Heart right ventricle (tissue), 16 donors: Measurements from ENCODE around the gene CACNG1. TPM values are rescaled to one million over a fixed set of nuclear protein-coding genes. Genes with fewer than 3 reads are reported as not detected.

Source experiments
- ATAC-seq, 8 donors: fragments of 200-7000 bp; cut with Tn5 transposase; one replicate each; pipeline ENCODE4 v1.9.1; 2020; ENCODE audit warnings: mild to moderate bottlenecking in 8 of 8, moderate library complexity in 8 of 8, moderate number of reproducible peaks in 1 of 8
- DNase-seq, 2 donors: peaks; one replicate each; pipeline ENCODE4 v3.0.0-alpha.2; 2020
- H3K27ac ChIP-seq, 10 donors: fragments of 200-600 bp; sonication (generic) in 2 of 10; one replicate each; pipeline versions ENCODE4 v1.5.0 to v1.8.0; 2020 to 2022; ENCODE audit warnings: mild to moderate bottlenecking in 3 of 10
- H3K27me3 ChIP-seq, 7 donors: fragments of 200-600 bp; one replicate each; pipeline ENCODE4 v1.8.0; 2021 to 2022; ENCODE audit warnings: mild to moderate bottlenecking in 2 of 7
- H3K36me3 ChIP-seq, 9 donors: fragments of 200-600 bp; sonication (generic) in 1 of 9; one replicate each; pipeline versions ENCODE4 v1.5.0 to v1.8.0; 2020 to 2022; ENCODE audit warnings: mild to moderate bottlenecking in 2 of 9
- H3K4me1 ChIP-seq, 9 donors: fragments of 200-600 bp; sonication (generic) in 1 of 9; one replicate each; pipeline versions ENCODE4 v1.5.0 to v1.8.0; 2020 to 2022; ENCODE audit warnings: mild to moderate bottlenecking in 4 of 9
- H3K4me3 ChIP-seq, 10 donors: fragments of 200-600 bp; sonication (generic) in 2 of 10; one replicate each; pipeline versions ENCODE4 v1.5.0 to v1.8.0; 2020 to 2022; ENCODE audit warnings: mild to moderate bottlenecking in 7 of 10, moderate library complexity in 2 of 10
- H3K9me3 ChIP-seq, 11 donors: fragments of 200-600 bp in 10 of 11; sonication (generic) in 2 of 11; one replicate each; pipeline versions ENCODE4 v1.5.0 to v1.8.0; 2013 to 2022; ENCODE audit warnings: mild to moderate bottlenecking in 2 of 11, control low read depth in 1 of 11, moderate library complexity in 1 of 11
- WGBS, 2 donors: extraction: QIAGEN DNeasy Blood & Tissue Kit; methylation state at CpG; one replicate each; pipeline ENCODE4 v1.1.7; 2013; ENCODE audit warnings: inconsistent platforms in 1 of 2; 5-methylcytosine and 5-hydroxymethylcytosine counted together
- intact Hi-C, 10 donors: fragments of 100-400 bp; cut with DNase I; formaldehyde crosslinking; loops; one replicate each; pipeline versions ENCODE4 v1.11.1 to v1.14.2; 2022
- polyA plus RNA-seq, 2 donors: library from polyadenylated mRNA; stranded (reverse); fragments of 200-250 nt; gene quantifications; one replicate each; pipeline ENCODE4 v1.2.3, GENCODE V29; 2013
- total RNA-seq, 10 donors: library from RNA; stranded (reverse); fragmentation: NEBNext Ultra II Directional in 3 of 10; extraction: Animal tissue kit (Norgen Biotek cat#: 25700) in 3 of 10; gene quantifications; one replicate each; pipeline versions ENCODE4 v1.2.1 to v1.2.4, GENCODE V29; 2021 to 2023
- TF ChIP-seq, protein P1 (sequence below), 9 donors: fragments of 200-600 bp; sonication (generic) in 2 of 9; IDR thresholded peaks; one replicate each; pipeline versions ENCODE4 v1.5.0 to v1.8.0; 2021 to 2022; ENCODE audit warnings: antibody characterized with exemption in 9 of 9, mild to moderate bottlenecking in 5 of 9, moderate library complexity in 1 of 9
- donor health status: Arrhythmogenic right ventricular cardiomyopathy.
- donor health status: ischemic (EF 13 %, LVEDD 7.1; RV severe dilation, severe dysfunction).
- donor health status: healthy with polysubstance abuse.
- donor health status: DM: no; HTN: yes; CAD: no.
- donor health status: DM: no; HTN: no; CAD: no.
- donor health status: ischemic (EF 25% LVEDD 6.9; RV normal size, moderate dysfunction).
- donor health status: ischemic (EF 25% LVEDD 5.7; RV mildly dilated, moderate dysfunction).
- donor health status: healthy.
- donor health status: DM: yes; HTN: yes; CAD: no.
- donor health status: Ischemic cardiomyopathy.
- donor health status: ischemic (EF 35%, LVEDD 5.7; RV mildly dilated, moderate dysfunction).
- donor health status: nonischemic (EF 11% LVEDD 7.7; RV severe dilation, severe dysfunction).
- donor health status: DM: yes; HTN: yes; CAD: no.
- donor health status: PGD.
- donor health status: ischemic (EF 29% LVEDD 5.4; RV normal size, mild dysfunction).
- donor health status: nonischemic (EF 23%, LVEDD 6.1; RV moderate dilation, normal function).

The CACNG1 gene
- total and polyA plus RNA-seq, 12 donors: 0.26 TPM; not detected in 11

DNA sequence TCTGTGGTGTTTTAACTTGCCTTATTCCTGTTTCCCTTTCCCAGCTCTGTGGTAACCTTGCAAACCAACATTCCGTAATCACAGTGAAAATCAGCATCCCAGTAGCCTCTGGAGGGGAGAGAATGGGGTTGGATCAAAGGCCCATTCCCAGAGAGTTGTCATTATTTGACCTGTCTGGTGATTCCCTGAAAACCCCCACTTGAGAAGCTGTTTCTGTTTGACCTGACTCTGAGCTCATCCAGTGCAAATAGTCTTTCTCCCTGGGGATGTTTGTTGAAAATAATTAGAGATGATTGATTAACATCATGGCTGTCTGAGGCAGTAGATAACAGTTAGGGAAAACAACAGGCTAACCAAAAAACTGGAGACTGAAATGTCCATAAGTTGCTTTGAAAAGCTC is 3.0 kb downstream of the CACNG1 start:
- DNase-seq: no peak
- peaks cover 0 to 18% (median 0%) of the 10 kb centered on the region in 9 donors for H3K4me1 ChIP-seq
- no peaks in the 10 kb centered on the region for H3K27me3 ChIP-seq
- intact Hi-C loops: no loop called here
- peaks cover 0 to 30% (median 16%) of the 10 kb centered on the region in 11 donors for H3K9me3 ChIP-seq
- no peak overlapping the region for H3K4me3 ChIP-seq
- no peak overlapping the region for H3K27ac ChIP-seq
- H3K36me3 ChIP-seq: no peaks in the 10 kb centered on the region
- 77 to 83% methylated on average over 1 of the region's 1 CpG for WGBS, 2 donors
- ATAC-seq: no peak
- TF ChIP-seq, protein P1, sequence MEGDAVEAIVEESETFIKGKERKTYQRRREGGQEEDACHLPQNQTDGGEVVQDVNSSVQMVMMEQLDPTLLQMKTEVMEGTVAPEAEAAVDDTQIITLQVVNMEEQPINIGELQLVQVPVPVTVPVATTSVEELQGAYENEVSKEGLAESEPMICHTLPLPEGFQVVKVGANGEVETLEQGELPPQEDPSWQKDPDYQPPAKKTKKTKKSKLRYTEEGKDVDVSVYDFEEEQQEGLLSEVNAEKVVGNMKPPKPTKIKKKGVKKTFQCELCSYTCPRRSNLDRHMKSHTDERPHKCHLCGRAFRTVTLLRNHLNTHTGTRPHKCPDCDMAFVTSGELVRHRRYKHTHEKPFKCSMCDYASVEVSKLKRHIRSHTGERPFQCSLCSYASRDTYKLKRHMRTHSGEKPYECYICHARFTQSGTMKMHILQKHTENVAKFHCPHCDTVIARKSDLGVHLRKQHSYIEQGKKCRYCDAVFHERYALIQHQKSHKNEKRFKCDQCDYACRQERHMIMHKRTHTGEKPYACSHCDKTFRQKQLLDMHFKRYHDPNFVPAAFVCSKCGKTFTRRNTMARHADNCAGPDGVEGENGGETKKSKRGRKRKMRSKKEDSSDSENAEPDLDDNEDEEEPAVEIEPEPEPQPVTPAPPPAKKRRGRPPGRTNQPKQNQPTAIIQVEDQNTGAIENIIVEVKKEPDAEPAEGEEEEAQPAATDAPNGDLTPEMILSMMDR (IDR thresholded peaks at IDR 0.05): no peak

GRCh38 chr17:67049025-67049739 is 4.8 kb downstream of the CACNG1 start:
- Histone ChIP-seq H3K27me3 (no peaks in the 10 kb centered on the region), H3K9me3 (peaks cover 0 to 30% (median 16%) of the 10 kb centered on the region in 11 donors), H3K4me1 (peaks cover 0 to 18% (median 0%) of the 10 kb centered on the region in 9 donors), H3K4me3 (no peak overlapping the region), H3K36me3 (no peaks in the 10 kb centered on the region), H3K27ac (no peak overlapping the region)
- DNase-seq (no peak), ATAC-seq (no peak)
- intact Hi-C loops: no loop called here
- 77 to 78% methylated on average over 5 of the region's 5 CpGs for WGBS, 2 donors
- TF ChIP-seq, protein P1 (IDR thresholded peaks at IDR 0.05): no peak

GRCh38 chr17:67050066-67050465 is 5.7 kb downstream of the CACNG1 start:
- Histone ChIP-seq H3K27me3 (no peaks in the 10 kb centered on the region), H3K27ac (no peak overlapping the region)
- no peak for DNase-seq

GRCh38 chr17:67050471-67051154 is 6.3 kb downstream of the CACNG1 start:
- no peaks in the 10 kb centered on the region for H3K36me3 ChIP-seq
- no peak overlapping the region for H3K4me3 ChIP-seq
- ATAC-seq (peak in 1 of 8 donors; percentile 50), DNase-seq (no peak)
- TF ChIP-seq, protein P1 (IDR thresholded peaks at IDR 0.05): no peak
- no peak overlapping the region for H3K27ac ChIP-seq
- H3K4me1 ChIP-seq: peaks cover 0 to 7% (median 0%) of the 10 kb centered on the region in 9 donors
- WGBS, 2 donors: 83 to 87% methylated on average over 6 of the region's 6 CpGs
- H3K9me3 ChIP-seq: peaks cover 0 to 30% (median 16%) of the 10 kb centered on the region in 11 donors
- no peaks in the 10 kb centered on the region for H3K27me3 ChIP-seq
- intact Hi-C loops: no loop called here

More at GRCh38 chr17:67050066-67050465, 5.7 kb downstream of the CACNG1 start:
- H3K36me3 ChIP-seq: no peaks in the 10 kb centered on the region
- intact Hi-C loops: no loop called here
- H3K4me3 ChIP-seq: no peak overlapping the region
- ATAC-seq: no peak
- peaks cover 0 to 12% (median 0%) of the 10 kb centered on the region in 9 donors for H3K4me1 ChIP-seq
- WGBS, 2 donors: 96 to 100% methylated on average over 1 of the region's 1 CpG
- TF ChIP-seq, protein P1 (IDR thresholded peaks at IDR 0.05): no peak
- H3K9me3 ChIP-seq: peaks cover 0 to 30% (median 16%) of the 10 kb centered on the region in 11 donors
